Measurements from ENCODE around the gene TRMO.

DNA sequence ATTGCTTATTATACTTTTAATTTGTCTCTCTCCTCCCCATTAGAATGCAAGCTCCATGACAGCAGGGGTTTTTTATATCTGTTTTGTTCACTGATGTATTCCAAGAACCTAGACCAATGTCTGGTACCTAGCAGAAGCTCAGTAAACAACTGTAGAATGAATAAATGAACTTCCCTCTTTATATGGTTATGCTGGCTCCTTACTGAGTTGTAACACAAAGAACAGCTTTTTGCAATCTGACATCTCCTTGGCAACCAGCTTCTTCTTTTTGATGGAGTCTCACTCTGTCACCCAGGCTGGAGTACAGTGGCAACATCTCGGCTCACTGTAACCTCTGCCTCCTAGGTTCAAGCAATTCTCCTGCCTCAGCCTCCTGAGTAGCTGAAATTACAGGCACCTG is 13.6 kb downstream of the TRMO start:
- no peak for TF ChIP-seq RAD21 (IDR thresholded peaks at IDR 0.05; ENCODE audit: low read depth)
- no peak for TF ChIP-seq CEBPB (IDR thresholded peaks at IDR 0.05)
- TF ChIP-seq, protein P1, sequence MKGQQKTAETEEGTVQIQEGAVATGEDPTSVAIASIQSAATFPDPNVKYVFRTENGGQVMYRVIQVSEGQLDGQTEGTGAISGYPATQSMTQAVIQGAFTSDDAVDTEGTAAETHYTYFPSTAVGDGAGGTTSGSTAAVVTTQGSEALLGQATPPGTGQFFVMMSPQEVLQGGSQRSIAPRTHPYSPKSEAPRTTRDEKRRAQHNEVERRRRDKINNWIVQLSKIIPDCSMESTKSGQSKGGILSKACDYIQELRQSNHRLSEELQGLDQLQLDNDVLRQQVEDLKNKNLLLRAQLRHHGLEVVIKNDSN (IDR thresholded peaks at IDR 0.05), result no peak
- no peak for TF ChIP-seq TCF12 (IDR thresholded peaks at IDR 0.05; ENCODE audit: low read depth)
- no peak for TF ChIP-seq EP300 (IDR thresholded peaks at IDR 0.05; ENCODE audit: borderline replicate concordance)
- TF ChIP-seq, protein P2, sequence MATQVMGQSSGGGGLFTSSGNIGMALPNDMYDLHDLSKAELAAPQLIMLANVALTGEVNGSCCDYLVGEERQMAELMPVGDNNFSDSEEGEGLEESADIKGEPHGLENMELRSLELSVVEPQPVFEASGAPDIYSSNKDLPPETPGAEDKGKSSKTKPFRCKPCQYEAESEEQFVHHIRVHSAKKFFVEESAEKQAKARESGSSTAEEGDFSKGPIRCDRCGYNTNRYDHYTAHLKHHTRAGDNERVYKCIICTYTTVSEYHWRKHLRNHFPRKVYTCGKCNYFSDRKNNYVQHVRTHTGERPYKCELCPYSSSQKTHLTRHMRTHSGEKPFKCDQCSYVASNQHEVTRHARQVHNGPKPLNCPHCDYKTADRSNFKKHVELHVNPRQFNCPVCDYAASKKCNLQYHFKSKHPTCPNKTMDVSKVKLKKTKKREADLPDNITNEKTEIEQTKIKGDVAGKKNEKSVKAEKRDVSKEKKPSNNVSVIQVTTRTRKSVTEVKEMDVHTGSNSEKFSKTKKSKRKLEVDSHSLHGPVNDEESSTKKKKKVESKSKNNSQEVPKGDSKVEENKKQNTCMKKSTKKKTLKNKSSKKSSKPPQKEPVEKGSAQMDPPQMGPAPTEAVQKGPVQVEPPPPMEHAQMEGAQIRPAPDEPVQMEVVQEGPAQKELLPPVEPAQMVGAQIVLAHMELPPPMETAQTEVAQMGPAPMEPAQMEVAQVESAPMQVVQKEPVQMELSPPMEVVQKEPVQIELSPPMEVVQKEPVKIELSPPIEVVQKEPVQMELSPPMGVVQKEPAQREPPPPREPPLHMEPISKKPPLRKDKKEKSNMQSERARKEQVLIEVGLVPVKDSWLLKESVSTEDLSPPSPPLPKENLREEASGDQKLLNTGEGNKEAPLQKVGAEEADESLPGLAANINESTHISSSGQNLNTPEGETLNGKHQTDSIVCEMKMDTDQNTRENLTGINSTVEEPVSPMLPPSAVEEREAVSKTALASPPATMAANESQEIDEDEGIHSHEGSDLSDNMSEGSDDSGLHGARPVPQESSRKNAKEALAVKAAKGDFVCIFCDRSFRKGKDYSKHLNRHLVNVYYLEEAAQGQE (IDR thresholded peaks at IDR 0.05; ENCODE audit: low read depth), result no peak
- no peak for TF ChIP-seq YY1 (IDR thresholded peaks at IDR 0.05; ENCODE audit: low read depth)
- TF ChIP-seq TEAD4 (IDR thresholded peaks at IDR 0.05), result no peak
- no peak for TF ChIP-seq EGR1 (IDR thresholded peaks at IDR 0.05)
- TF ChIP-seq, protein P3, sequence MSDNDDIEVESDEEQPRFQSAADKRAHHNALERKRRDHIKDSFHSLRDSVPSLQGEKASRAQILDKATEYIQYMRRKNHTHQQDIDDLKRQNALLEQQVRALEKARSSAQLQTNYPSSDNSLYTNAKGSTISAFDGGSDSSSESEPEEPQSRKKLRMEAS (IDR thresholded peaks at IDR 0.05), result no peak
- TF ChIP-seq TAF1 (IDR thresholded peaks at IDR 0.05; ENCODE audit: low read depth), result no peak
- no peak for TF ChIP-seq FOXM1 (IDR thresholded peaks at IDR 0.05; ENCODE audit: borderline replicate concordance, low read depth)
- no peak for TF ChIP-seq CREB1 (IDR thresholded peaks at IDR 0.05; ENCODE audit: low read depth)
- no peak for TF ChIP-seq ZBTB7A (IDR thresholded peaks at IDR 0.05; ENCODE audit: low read depth)
